Endothelial cell of umbilical vein (primary cell): ENCODE measurements around the gene XYLB. TPM values are rescaled to one million over a fixed set of nuclear protein-coding genes. Genes with fewer than 3 reads are reported as not detected.
"Not testable (repeated sequence)": the region's sequence is repeated elsewhere in the genome, so short reads cannot be mapped to it uniquely, and the experiment has no call there.

Experiments used
- BruUV-seq: library from RNA; stranded (reverse); fragments of 400-500 nt; replicated peaks from 2 replicates; lab custom pipeline; 2021; lab: Mats Ljungman, UMichigan
- CTCF ChIA-PET: fragments of 300-600, 350-600 bp; sonication (Branson Sonifier 250); formaldehyde crosslinking; loops from one replicate; lab custom pipeline; 2021; ENCODE audit warnings: antibody characterized with exemption, inconsistent platforms; lab: Charles Lee
- POLR2A ChIA-PET: fragments of 300-600, 350-600 bp; sonication (Branson Sonifier 250); formaldehyde crosslinking; loops from one replicate; lab custom pipeline; 2021; ENCODE audit warnings: antibody characterized with exemption, inconsistent platforms; lab: Charles Lee
- DNase-seq: peaks from one replicate; pipeline ENCODE4 v3.0.0-alpha.2; 2011; ENCODE audit warnings: low read depth, low spot score
- FAIRE-seq: peaks from 2 replicates; lab custom pipeline; 2011; peaks lifted over from hg19 to GRCh38; lab: Jason Lieb, UNC
- H2AFZ ChIP-seq: 2 replicates; pipeline ENCODE4 v1.6.0; 2012; ENCODE audit warnings: low read depth, low read length, control low read depth, inconsistent platforms
- H3K27ac ChIP-seq: 2 replicates; pipeline ENCODE4 v1.5.1; 2011; ENCODE audit warnings: low read depth, mild to moderate bottlenecking, control low read depth, low read length, moderate library complexity; ENCODE audit not compliant: insufficient read depth
- H3K27me3 ChIP-seq, 2 experiments: 2 replicates each; pipeline versions ENCODE4 v1.6.0 to v1.6.1; 2011; ENCODE audit warnings: low read length in 2 of 2, mixed read lengths in 1 of 2; ENCODE audit not compliant: control insufficient read depth in 2 of 2, insufficient read depth in 2 of 2
- H3K36me3 ChIP-seq, 2 experiments: 2 replicates in 1 of 2; 3 replicates in 1 of 2; pipeline ENCODE4 v1.5.1; 2011; ENCODE audit warnings: low read length in 2 of 2, mild to moderate bottlenecking in 1 of 2, moderate library complexity in 1 of 2; ENCODE audit not compliant: control insufficient read depth in 2 of 2, insufficient read depth in 2 of 2; ENCODE audit errors: extremely low read depth in 1 of 2
- H3K4me1 ChIP-seq: 3 replicates; pipeline ENCODE4 v1.5.1; 2011; ENCODE audit warnings: mild to moderate bottlenecking, low read length; ENCODE audit not compliant: control insufficient read depth, insufficient read depth; ENCODE audit errors: extremely low read depth
- H3K4me2 ChIP-seq: 2 replicates; pipeline ENCODE4 v1.6.1; 2011; ENCODE audit warnings: low read length, control low read depth, mixed read lengths; ENCODE audit not compliant: insufficient read depth
- H3K4me3 ChIP-seq, 3 experiments: fragments of 200-600 bp in 1 of 3; sonication (generic), shearing (Covaris generic) in 1 of 3; replicated peaks in 1 of 3; 2 replicates each; pipeline ENCODE4 v1.5.1; 2011 to 2016; ENCODE audit warnings: control low read depth in 3 of 3, low read length in 3 of 3, mild to moderate bottlenecking in 2 of 3, inconsistent platforms in 1 of 3, low read depth in 1 of 3, moderate library complexity in 1 of 3; ENCODE audit not compliant: insufficient read depth in 1 of 3
- H3K79me2 ChIP-seq: 2 replicates; pipeline ENCODE4 v1.6.0; 2012; ENCODE audit warnings: low read length, inconsistent platforms; ENCODE audit not compliant: control insufficient read depth, insufficient read depth
- H3K9ac ChIP-seq: replicated peaks from 2 replicates; pipeline ENCODE3; 2011; ENCODE audit warnings: low read length, control low read depth; ENCODE audit not compliant: insufficient read depth; ENCODE audit errors: extremely low read depth
- H3K9me1 ChIP-seq: replicated peaks from 3 replicates; pipeline ENCODE4 v1.6.0; 2011; ENCODE audit warnings: mild to moderate bottlenecking, low read length; ENCODE audit not compliant: control insufficient read depth, insufficient read depth; ENCODE audit errors: extremely low read depth
- H3K9me3 ChIP-seq: replicated peaks from 2 replicates; pipeline ENCODE4 v1.5.1; 2012; ENCODE audit warnings: low read length, inconsistent platforms; ENCODE audit not compliant: control insufficient read depth, insufficient read depth
- H4K20me1 ChIP-seq: replicated peaks from 2 replicates; pipeline ENCODE3; 2011; ENCODE audit warnings: mild to moderate bottlenecking, low read length; ENCODE audit not compliant: control insufficient read depth, insufficient read depth; ENCODE audit errors: extremely low read depth
- dilution Hi-C: fragments of 300-500 bp; cut with MboI; formaldehyde crosslinking; loops from one replicate; pipeline ENCODE4 v1.15.0; 2019; ENCODE audit warnings: low sequenced_read_pairs; ENCODE audit not compliant: extremely low pct_ligation_motif_present
- intact Hi-C: fragments of 100-400 bp; cut with micrococcal nuclease; formaldehyde crosslinking; loops from one replicate; pipeline ENCODE4 v1.10.0; 2022
- polyA plus RNA-seq, 4 experiments: library from polyadenylated mRNA; depleted of rRNA in 3 of 4; stranded (reverse) in 3 of 4; unstranded in 1 of 4; fragments of >200 nt; gene quantifications; 2 replicates each; pipeline versions ENCODE4 v1.2.1 to v1.2.3, GENCODE V29; 2011 to 2012; ENCODE audit warnings: missing spikeins in 1 of 4
- total RNA-seq: library from RNA; stranded (reverse); gene quantifications from 2 replicates; pipeline ENCODE4 v1.2.3, GENCODE V29; 2021

Gene XYLB
- total and polyA plus RNA-seq, 2 donors (not counting 3 experiments of a cell fraction or from before 2014, with no cell fraction given), result 3.7 to 4.3 TPM

- H2AFZ ChIP-seq, H3K9me1 ChIP-seq, DNase-seq, H3K79me2 ChIP-seq, BruUV-seq, intact Hi-C loops, H3K4me3 ChIP-seq, dilution Hi-C loops, H4K20me1 ChIP-seq, H3K9ac ChIP-seq, CTCF ChIA-PET, H3K27me3 ChIP-seq, H3K4me1 ChIP-seq, H3K4me2 ChIP-seq, H3K27ac ChIP-seq, FAIRE-seq, H3K9me3 ChIP-seq, POLR2A ChIA-PET, H3K36me3 ChIP-seq: not testable (repeated sequence)
These were observed 87.1 kb downstream of the XYLB start for GRCh38 chr3:38433661-38434060.

- H3K4me1 ChIP-seq, BruUV-seq, POLR2A ChIA-PET, intact Hi-C loops, H4K20me1 ChIP-seq, dilution Hi-C loops, H2AFZ ChIP-seq, H3K4me3 ChIP-seq, H3K9me3 ChIP-seq, H3K9ac ChIP-seq, H3K27me3 ChIP-seq, H3K36me3 ChIP-seq, H3K4me2 ChIP-seq, H3K9me1 ChIP-seq, H3K79me2 ChIP-seq, H3K27ac ChIP-seq: not testable (repeated sequence)
- DNase-seq (peak; percentile 50), FAIRE-seq (peak; percentile 64)
- CTCF ChIA-PET, result interaction anchor here (1.0 kb wide), 2 partner anchors 11 to 92 kb away, joined by 3 to 4 read pairs; partner anchors contain the start of gene XYLB
These were observed 92.0 kb downstream of the XYLB start for GRCh38 chr3:38438436-38439069.

- FAIRE-seq, H3K9ac ChIP-seq, H3K27me3 ChIP-seq, H3K27ac ChIP-seq, dilution Hi-C loops, intact Hi-C loops, DNase-seq, BruUV-seq, H3K36me3 ChIP-seq, H4K20me1 ChIP-seq, H3K4me1 ChIP-seq, H2AFZ ChIP-seq, H3K9me3 ChIP-seq, CTCF ChIA-PET, H3K79me2 ChIP-seq, H3K4me2 ChIP-seq, H3K4me3 ChIP-seq, H3K9me1 ChIP-seq, POLR2A ChIA-PET: not testable (repeated sequence)
These were observed 96.6 kb downstream of the XYLB start for GRCh38 chr3:38443205-38443604.
